Measurements from ENCODE around the gene NSL1. TPM values are rescaled to one million over a fixed set of nuclear protein-coding genes. Genes with fewer than 3 reads are reported as not detected.
"Not testable (repeated sequence)": the region's sequence is repeated elsewhere in the genome, so short reads cannot be mapped to it uniquely, and the experiment has no call there.

Gene NSL1
- total RNA-seq, 1 experiment from 2014 or later = 36.4 TPM

DNA sequence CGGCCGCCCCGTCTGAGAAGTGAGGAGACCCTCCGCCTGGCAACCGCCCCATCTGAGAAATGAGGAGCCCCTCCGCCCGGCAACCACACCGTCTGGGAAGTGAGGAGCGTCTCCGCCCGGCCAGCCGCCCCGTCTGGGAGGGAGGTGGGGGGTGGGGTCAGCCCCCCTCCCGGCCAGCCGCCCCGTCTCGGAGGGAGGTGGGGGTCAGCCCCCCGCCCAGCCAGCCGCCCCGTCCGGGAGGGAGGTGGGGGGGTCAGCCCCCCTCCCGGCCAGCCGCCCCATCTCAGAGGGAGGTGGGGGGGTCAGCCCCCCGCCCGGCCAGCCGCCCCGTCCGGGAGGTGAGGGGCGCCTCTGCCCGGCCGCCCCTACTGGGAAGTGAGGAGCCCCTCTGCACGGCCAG is 12.5 kb downstream of the NSL1 start:
- ATAC-seq; H3K4me1 ChIP-seq (ENCODE audit: control insufficient read depth in 1 of 2, insufficient read depth in 2 of 2, low read length in 2 of 2); H3K4me2 ChIP-seq (ENCODE audit: low read length); H3K9me3 ChIP-seq (ENCODE audit: control insufficient read depth in 1 of 2, insufficient read depth in 1 of 2, low read depth in 1 of 2, low read length in 2 of 2); H3K27me3 ChIP-seq (ENCODE audit: insufficient read depth, low read length); H3K9me2 ChIP-seq (ENCODE audit: insufficient read depth); DNase-seq (ENCODE audit: low read depth, low spot score); H3K27ac ChIP-seq (ENCODE audit: low read depth, low read length); CTCF ChIA-PET; H3K4me3 ChIP-seq (replicated peaks in 1 of 2; ENCODE audit: low read depth in 1 of 2, low read length in 2 of 2); POLR2A ChIA-PET; H3K79me2 ChIP-seq (ENCODE audit: insufficient read depth, low read length); H4K20me1 ChIP-seq (ENCODE audit: insufficient read depth); RAD21 ChIA-PET (ENCODE audit: low non-redundant PET in 1 of 2, low total read pairs in 2 of 2, uncharacterized antibody in 2 of 2, unreplicated experiment in 2 of 2); intact Hi-C loops (cut with micrococcal nuclease); BruUV-seq (replicated peaks); H3K9ac ChIP-seq (ENCODE audit: low read length); H2AFZ ChIP-seq (ENCODE audit: low read depth, low read length, poor library complexity, severe bottlenecking): not testable (repeated sequence)
- H3K36me3 ChIP-seq (ENCODE audit: control insufficient read depth in 1 of 2, insufficient read depth in 2 of 2, low read length in 2 of 2) = peaks cover 10 to 18% of the 10 kb centered on the region in 2 experiments

GRCh38 chr1:212777151-212777550 is 14.4 kb downstream of the NSL1 start:
- no peak overlapping the region for H3K9ac ChIP-seq (ENCODE audit: low read length)
- no peak overlapping the region for H3K27ac ChIP-seq (ENCODE audit: low read depth, low read length)
- no peak for ATAC-seq
- ChIA-PET RAD21 (ENCODE audit: low non-redundant PET in 1 of 2, low total read pairs in 2 of 2, uncharacterized antibody in 2 of 2, unreplicated experiment in 2 of 2) (no interaction called here), POLR2A (no interaction called here), CTCF (interaction anchor here (0.7 to 1.8 kb wide), 5 partner anchors 27 to 989 kb away, joined by 3 to 8 read pairs (median 3); no protein-coding TSS in a partner anchor)
- TF ChIP-seq ELF1 (IDR thresholded peaks at IDR 0.05; ENCODE audit: borderline replicate concordance, low read depth) (no peak), ZFX (IDR thresholded peaks at IDR 0.05) (no peak), FOSL1 (IDR thresholded peaks at IDR 0.05; ENCODE audit: low read depth) (no peak), SIN3A (IDR thresholded peaks at IDR 0.05; ENCODE audit: low read depth) (no peak), SP1 (IDR thresholded peaks at IDR 0.05; ENCODE audit: low read depth) (no peak), RAD21 (IDR thresholded peaks at IDR 0.05; ENCODE audit: low read depth) (no peak), JUND (IDR thresholded peaks at IDR 0.05) (no peak), REST (IDR thresholded peaks at IDR 0.05; ENCODE audit: low read depth) (no peak), EZH2phosphoT487 (IDR thresholded peaks at IDR 0.05; ENCODE audit: borderline replicate concordance) (no peak), CBX3 (IDR thresholded peaks at IDR 0.05; ENCODE audit: low read depth) (no peak), EGR1 (IDR thresholded peaks at IDR 0.05; ENCODE audit: low read depth) (no peak), YY1 (IDR thresholded peaks at IDR 0.05; ENCODE audit: extremely low read depth, insufficient replicate concordance, low read depth, low read length) (no peak), EZH2 (IDR thresholded peaks at IDR 0.05) (no peak), POLR2AphosphoS5 (IDR thresholded peaks at IDR 0.05; ENCODE audit: low read depth, low read length) (no peak)
- TF ChIP-seq, protein P1, sequence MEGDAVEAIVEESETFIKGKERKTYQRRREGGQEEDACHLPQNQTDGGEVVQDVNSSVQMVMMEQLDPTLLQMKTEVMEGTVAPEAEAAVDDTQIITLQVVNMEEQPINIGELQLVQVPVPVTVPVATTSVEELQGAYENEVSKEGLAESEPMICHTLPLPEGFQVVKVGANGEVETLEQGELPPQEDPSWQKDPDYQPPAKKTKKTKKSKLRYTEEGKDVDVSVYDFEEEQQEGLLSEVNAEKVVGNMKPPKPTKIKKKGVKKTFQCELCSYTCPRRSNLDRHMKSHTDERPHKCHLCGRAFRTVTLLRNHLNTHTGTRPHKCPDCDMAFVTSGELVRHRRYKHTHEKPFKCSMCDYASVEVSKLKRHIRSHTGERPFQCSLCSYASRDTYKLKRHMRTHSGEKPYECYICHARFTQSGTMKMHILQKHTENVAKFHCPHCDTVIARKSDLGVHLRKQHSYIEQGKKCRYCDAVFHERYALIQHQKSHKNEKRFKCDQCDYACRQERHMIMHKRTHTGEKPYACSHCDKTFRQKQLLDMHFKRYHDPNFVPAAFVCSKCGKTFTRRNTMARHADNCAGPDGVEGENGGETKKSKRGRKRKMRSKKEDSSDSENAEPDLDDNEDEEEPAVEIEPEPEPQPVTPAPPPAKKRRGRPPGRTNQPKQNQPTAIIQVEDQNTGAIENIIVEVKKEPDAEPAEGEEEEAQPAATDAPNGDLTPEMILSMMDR (IDR thresholded peaks at IDR 0.05 in 2 of 3, conservative IDR thresholded peaks at IDR 0.05 in 1 of 3; ENCODE audit: borderline replicate concordance in 1 of 3, insufficient read depth in 1 of 3, low read depth in 2 of 3, low read length in 2 of 3) = no peak
- no peaks in the 10 kb centered on the region for H3K27me3 ChIP-seq (ENCODE audit: insufficient read depth, low read length)
- H3K4me2 ChIP-seq (ENCODE audit: low read length) = no peak overlapping the region
- H4K20me1 ChIP-seq (ENCODE audit: insufficient read depth) = no peaks in the 10 kb centered on the region
- no peaks in the 10 kb centered on the region for H3K9me2 ChIP-seq (ENCODE audit: insufficient read depth)
- H3K4me3 ChIP-seq (replicated peaks in 1 of 2; ENCODE audit: low read depth in 1 of 2, low read length in 2 of 2) = no peak overlapping the region
- BruUV-seq (replicated peaks) = no TSS peak
- no peak for DNase-seq (ENCODE audit: low read depth, low spot score)
- intact Hi-C loops (cut with micrococcal nuclease) = no loop called here
- no peaks in the 10 kb centered on the region for H3K4me1 ChIP-seq (ENCODE audit: control insufficient read depth in 1 of 2, insufficient read depth in 2 of 2, low read length in 2 of 2)
- peaks cover 1% of the 10 kb centered on the region for H3K79me2 ChIP-seq (ENCODE audit: insufficient read depth, low read length)
- no peak overlapping the region for H2AFZ ChIP-seq (ENCODE audit: low read depth, low read length, poor library complexity, severe bottlenecking)
- peaks cover 10 to 11% of the 10 kb centered on the region in 2 experiments; a peak in 3 of 4 replicates for H3K36me3 ChIP-seq (ENCODE audit: control insufficient read depth in 1 of 2, insufficient read depth in 2 of 2, low read length in 2 of 2)
- no peaks in the 10 kb centered on the region for H3K9me3 ChIP-seq (ENCODE audit: control insufficient read depth in 1 of 2, insufficient read depth in 1 of 2, low read depth in 1 of 2, low read length in 2 of 2)
